Gastrocnemius medialis (tissue), 4 donors: Measurements from ENCODE around the gene AUTS2.

ENCODE experiments used
- CTCF ChIP-seq, 5 experiments: fragments of 450-650 bp in 3 of 5; fragments of 200-600 bp in 2 of 5; sonication (generic) in 2 of 5; IDR thresholded peaks in 4 of 5; conservative IDR thresholded peaks in 1 of 5; 1 replicate in 4 of 5; 2 replicates in 1 of 5; pipeline ENCODE4 v1.5.1; 2016 to 2019; ENCODE audit warnings: antibody characterized with exemption in 5 of 5, mild to moderate bottlenecking in 3 of 5, moderate library complexity in 3 of 5
- POLR2A ChIP-seq, 2 donors: fragments of 450-650 bp; IDR thresholded peaks; one replicate each; pipeline ENCODE4 v1.6.1; 2017; ENCODE audit warnings: antibody characterized with exemption in 2 of 2, mild to moderate bottlenecking in 2 of 2, moderate library complexity in 2 of 2

GRCh38 chr7:70766109-70766508, 1167.8 kb downstream of the AUTS2 start:
- TF ChIP-seq CTCF (IDR thresholded peaks at IDR 0.05 in 4 of 5, conservative IDR thresholded peaks at IDR 0.05 in 1 of 5) (no peak), POLR2A (IDR thresholded peaks at IDR 0.05) (no peak)
